OCI-M1 (cell line): ENCODE results near the gene FARP1.

Source experiments
- DNase-seq: peaks from one replicate; lab custom pipeline; 2025; lab: John Stamatoyannopoulos, UW

FARP1 gene

GRCh38 chr13:98332222-98332621, 189.3 kb downstream of the FARP1 start:
- DNase-seq: no peak

GRCh38 chr13:98332691-98333090, 189.8 kb downstream of the FARP1 start:
- no peak for DNase-seq

- no peak for DNase-seq
Observed at GRCh38 chr13:98333486-98333885, 190.6 kb downstream of the FARP1 start.

GRCh38 chr13:98334620-98335205, 191.8 kb downstream of the FARP1 start:
- no peak for DNase-seq

- DNase-seq: no peak
Observed at GRCh38 chr13:98335721-98336120, 192.8 kb downstream of the FARP1 start.

DNA sequence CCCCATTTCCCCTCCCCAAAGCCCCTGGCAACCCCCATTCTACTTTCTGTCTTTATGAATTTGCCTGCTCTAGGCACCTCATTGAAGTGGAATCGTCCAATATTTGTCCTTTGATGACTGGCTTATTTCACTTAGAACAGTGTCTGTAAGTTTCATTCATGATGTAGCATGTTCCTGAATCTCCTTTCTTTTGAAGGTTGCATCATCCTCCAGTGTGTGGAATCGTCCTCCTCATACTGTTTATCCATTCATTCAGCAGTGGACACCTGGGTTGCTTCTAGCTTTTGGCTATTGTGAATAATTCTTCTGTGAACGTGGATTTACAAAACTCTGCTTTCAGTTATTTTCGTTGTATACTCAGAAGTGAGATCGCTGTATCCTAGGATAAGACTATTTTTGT, 195.4 kb downstream of the FARP1 start:
- no peak for DNase-seq

- DNase-seq: no peak
Observed at GRCh38 chr13:98339684-98340425, 197.0 kb downstream of the FARP1 start.

GRCh38 chr13:98342953-98343352, 200.1 kb downstream of the FARP1 start:
- DNase-seq: no peak

- DNase-seq: no peak
Observed at GRCh38 chr13:98343461-98343860, 200.6 kb downstream of the FARP1 start.

GRCh38 chr13:98344392-98344791, 201.5 kb downstream of the FARP1 start:
- no peak for DNase-seq

- peak; percentile 19 for DNase-seq
Observed at GRCh38 chr13:98345107-98345935, 202.4 kb downstream of the FARP1 start.

DNA sequence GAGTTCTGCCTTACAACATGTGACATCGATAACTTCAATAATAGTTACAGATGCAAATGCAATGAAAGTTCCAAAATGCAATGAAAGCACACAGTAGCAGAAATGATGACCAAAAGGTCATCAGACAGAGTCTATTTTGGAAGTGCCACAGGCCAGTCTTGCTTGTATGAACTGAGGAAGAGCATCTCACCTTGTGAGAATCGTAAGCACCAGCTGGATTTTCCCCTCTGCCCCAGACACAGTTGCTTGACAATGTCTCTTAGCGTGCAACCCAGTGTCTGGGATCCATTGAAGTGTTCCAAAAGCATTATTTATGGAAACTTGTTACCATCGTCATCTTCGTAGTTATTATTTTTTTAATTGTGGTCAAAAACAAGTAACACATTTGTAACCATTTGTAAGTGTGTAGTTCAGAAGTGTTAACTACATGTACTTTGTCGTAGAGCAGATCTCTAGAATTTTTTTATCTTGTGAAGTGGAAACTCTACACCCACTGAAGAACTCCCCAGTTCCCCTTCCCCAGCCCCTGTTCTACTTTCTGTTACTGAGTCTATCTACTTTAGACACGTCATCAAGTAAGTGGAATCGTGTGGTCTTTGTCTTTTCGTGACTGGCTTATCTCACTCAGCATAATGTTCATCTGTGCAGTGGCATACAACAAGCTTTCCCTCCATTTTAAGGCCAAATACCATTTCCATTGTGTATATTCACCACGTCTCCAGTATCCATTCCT, 204.2 kb downstream of the FARP1 start:
- no peak for DNase-seq

- DNase-seq: no peak
Observed at GRCh38 chr13:98347756-98348155, 204.9 kb downstream of the FARP1 start.

DNA sequence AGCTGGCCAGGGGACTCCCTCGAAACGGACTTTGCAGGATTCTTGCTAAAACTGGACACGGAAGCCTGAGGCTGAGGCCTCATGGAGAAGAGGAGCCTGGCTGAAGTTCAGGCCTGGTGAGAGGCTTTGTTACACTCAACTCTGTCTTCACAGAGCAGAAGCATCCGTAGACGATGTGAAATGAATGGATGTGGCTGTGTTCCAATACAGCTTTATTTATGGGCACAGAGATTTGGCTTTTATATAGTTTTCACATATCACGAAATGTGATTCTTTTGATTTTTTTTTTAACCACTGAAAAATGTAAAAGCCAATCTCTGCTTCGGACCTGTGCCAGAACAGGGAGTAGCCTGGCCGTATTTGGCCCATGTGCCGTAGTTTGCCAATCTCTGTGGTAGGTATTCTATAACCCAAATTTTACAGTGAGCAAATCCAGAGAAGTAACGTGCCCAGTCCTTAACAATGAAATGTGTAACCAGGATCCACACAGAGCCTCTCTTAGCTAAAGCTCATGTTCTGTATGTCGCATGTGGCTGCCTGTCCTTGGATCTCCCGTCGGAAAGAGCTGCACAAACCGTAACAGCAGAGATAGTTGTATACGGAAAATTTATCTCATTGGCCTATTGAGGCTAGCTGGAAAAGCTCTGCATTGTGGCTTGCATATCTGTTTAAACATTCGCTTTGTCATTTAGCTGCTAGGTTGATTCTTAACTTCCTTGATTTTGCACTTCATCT, 205.7 kb downstream of the FARP1 start:
- no peak for DNase-seq

GRCh38 chr13:98349731-98350305, 206.9 kb downstream of the FARP1 start:
- no peak for DNase-seq

DNA sequence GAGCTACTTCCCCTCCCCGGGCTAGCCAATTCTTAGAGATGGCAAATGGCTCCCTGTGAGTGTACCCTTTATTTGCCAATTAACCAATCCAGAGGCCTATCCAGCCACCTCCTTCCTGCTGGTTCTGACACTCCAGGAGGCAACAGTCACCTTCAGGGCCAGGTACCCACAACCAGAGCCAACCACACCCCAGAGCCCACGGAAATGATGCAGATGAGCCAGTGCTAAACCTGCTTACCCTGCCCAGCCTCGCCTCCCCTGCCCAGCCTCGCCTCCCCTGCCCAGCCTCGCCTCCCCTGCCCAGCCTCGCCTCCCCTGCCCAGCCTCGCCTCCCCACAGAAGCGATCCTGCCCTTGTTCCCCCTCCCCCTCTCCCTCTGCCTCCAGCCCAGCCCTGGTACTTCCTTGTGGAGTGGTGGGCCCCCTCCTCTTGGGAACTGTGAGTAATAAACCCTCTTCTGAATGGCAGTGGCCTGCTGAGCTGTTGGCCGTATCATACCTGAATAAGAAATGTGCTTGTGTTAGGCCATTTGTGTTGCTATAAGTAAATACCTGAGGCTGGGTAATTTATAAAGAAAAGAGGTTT, 207.9 kb downstream of the FARP1 start:
- no peak for DNase-seq

- no peak for DNase-seq
Observed at GRCh38 chr13:98351636-98352035, 208.7 kb downstream of the FARP1 start.

GRCh38 chr13:98352226-98352625, 209.3 kb downstream of the FARP1 start:
- no peak for DNase-seq

- no peak for DNase-seq
Observed at GRCh38 chr13:98353750-98354149, 210.9 kb downstream of the FARP1 start.

DNA sequence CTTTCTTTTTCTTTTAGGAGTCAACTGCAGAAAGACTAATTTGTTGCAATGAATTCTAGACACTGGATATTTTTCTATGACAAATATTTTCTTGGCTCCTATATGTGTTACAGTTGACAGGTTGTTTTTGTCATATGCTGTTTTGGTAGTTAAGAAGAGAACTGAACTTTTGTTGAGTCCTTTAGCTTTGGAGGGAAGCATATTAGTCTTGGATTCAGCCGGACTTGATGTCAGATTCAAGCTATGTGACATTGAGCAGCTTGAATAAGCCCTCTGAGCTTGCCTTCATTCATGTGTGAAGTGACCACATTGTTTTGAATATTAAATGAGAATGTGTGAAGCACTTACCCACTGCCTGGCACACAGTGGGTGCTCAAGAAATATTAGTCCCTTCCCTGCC, 216.0 kb downstream of the FARP1 start:
- DNase-seq: no peak

DNA sequence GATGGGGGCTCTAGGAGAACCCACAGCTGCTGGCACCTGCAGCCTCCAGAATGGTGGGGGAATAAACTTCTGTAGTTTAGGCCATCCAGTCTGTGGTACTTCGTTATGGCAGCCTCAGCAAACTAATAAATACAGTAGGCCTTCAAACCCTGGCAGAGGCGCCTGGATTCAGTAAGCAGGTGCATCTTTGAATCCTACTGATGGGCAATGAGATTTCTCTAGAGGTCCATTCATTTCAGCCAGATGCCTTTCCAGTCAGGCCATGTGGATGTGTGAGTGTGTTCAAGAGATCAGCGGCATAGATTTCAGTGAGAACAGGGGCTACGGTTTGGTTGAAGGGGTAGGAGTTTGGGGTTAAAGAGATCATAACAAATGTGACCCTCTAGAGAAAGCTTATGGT, 217.7 kb downstream of the FARP1 start:
- DNase-seq: no peak
